ENCODE data around the gene GABPB2. TPM values are rescaled to one million over a fixed set of nuclear protein-coding genes. Genes with fewer than 3 reads are reported as not detected.

Gene GABPB2
- total and polyA plus RNA-seq, 8 donors, result 3.7 to 8.7 (median 5.4) TPM

DNA sequence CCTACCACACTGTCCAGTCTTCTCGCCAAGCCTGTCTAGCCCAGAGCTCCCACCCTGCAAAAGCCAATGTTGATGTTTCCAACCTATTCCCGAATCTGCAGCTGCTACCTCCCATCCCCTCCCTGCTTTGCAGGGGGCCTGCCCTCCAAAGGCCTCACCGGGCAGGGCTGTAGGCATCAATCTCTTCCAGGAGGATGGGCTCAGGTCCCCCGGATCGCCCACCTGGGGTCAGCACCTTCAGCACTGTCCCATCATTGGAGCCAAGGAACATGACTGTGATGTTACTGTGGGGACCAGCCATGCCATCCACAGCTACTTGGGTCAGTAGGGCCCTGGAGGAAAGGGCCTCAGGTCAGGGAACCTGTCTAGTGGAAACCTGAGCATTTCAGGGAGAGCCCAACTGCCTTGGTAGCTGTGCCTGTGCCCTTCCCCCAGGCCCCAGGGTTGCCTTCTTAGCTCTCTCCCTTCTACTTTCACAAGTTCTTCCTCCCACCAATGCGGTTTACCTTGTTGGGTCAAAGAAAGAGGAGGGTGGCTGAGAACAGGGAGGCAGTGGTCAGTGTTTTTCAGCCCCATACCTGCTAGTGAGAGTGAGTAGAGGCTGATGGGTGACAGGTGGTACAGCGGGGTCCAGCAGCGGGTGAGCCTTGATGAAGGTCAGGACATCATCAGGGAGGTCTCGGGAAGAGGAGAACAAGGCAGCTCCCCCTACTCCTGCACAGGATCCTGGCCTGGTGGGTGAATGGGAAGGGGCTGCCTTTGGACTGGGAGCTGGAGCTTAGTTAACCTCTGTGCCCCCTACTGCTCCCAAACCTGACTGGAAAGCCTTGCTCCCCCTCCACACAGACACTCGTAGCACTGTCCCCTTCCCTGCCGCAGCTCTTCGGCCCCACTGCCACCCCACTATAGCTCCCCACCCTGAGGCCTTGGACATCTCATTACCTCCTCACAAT is 65.1 kb downstream of the GABPB2 start:
- no peaks in the 10 kb centered on the region for H3K4me1 ChIP-seq
- WGBS, 2 donors, result 87 to 90% methylated on average over 12 of the region's 12 CpGs
- no peak overlapping the region for H3K27ac ChIP-seq
- no peak for FAIRE-seq
- no peak overlapping the region for H3K4me3 ChIP-seq
- ATAC-seq, result no peak
- H3K27me3 ChIP-seq, result peaks cover 0 to 8% (median 0%) of the 10 kb centered on the region in 4 donors
- no peaks in the 10 kb centered on the region for H3K9me3 ChIP-seq
- no peak for DNase-seq
- H3K36me3 ChIP-seq, result no peaks in the 10 kb centered on the region
- TF ChIP-seq, protein P1, sequence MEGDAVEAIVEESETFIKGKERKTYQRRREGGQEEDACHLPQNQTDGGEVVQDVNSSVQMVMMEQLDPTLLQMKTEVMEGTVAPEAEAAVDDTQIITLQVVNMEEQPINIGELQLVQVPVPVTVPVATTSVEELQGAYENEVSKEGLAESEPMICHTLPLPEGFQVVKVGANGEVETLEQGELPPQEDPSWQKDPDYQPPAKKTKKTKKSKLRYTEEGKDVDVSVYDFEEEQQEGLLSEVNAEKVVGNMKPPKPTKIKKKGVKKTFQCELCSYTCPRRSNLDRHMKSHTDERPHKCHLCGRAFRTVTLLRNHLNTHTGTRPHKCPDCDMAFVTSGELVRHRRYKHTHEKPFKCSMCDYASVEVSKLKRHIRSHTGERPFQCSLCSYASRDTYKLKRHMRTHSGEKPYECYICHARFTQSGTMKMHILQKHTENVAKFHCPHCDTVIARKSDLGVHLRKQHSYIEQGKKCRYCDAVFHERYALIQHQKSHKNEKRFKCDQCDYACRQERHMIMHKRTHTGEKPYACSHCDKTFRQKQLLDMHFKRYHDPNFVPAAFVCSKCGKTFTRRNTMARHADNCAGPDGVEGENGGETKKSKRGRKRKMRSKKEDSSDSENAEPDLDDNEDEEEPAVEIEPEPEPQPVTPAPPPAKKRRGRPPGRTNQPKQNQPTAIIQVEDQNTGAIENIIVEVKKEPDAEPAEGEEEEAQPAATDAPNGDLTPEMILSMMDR (IDR thresholded peaks at IDR 0.05), result no peak
- intact Hi-C loops (cut with DNase I), result no loop called here

DNA sequence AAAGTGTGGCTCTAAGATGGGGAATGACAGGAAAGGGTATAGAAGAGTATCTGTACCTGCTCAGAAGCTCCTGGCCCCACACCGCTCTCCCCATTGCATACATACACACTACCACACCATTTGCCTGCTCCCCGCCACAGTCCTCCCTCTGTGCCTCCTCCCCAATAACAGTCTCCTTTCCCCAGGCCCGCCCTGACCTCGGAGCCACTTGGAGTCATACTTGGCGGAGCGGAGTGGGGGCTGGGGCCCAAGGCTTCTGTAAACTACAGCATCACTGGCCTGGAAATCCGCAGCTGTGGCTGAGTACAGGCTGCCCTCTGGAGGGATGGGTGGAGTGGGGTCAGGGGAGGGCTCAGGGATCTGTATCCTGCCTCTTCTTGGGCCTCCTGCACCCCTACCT is 67.2 kb downstream of the GABPB2 start:
- Histone ChIP-seq H3K4me3 (no peak overlapping the region), H3K36me3 (no peaks in the 10 kb centered on the region), H3K27ac (no peak overlapping the region), H3K27me3 (no peaks in the 10 kb centered on the region), H3K9me3 (no peaks in the 10 kb centered on the region), H3K4me1 (no peaks in the 10 kb centered on the region)
- intact Hi-C loops (cut with DNase I), result no loop called here
- TF ChIP-seq, protein P1 (IDR thresholded peaks at IDR 0.05), result no peak
- DNase-seq (peak in 1 of 6 donors; percentile 65), FAIRE-seq (no peak), ATAC-seq (no peak)
- 94 to 97% methylated on average over 7 of the region's 7 CpGs for WGBS, 2 donors

DNA sequence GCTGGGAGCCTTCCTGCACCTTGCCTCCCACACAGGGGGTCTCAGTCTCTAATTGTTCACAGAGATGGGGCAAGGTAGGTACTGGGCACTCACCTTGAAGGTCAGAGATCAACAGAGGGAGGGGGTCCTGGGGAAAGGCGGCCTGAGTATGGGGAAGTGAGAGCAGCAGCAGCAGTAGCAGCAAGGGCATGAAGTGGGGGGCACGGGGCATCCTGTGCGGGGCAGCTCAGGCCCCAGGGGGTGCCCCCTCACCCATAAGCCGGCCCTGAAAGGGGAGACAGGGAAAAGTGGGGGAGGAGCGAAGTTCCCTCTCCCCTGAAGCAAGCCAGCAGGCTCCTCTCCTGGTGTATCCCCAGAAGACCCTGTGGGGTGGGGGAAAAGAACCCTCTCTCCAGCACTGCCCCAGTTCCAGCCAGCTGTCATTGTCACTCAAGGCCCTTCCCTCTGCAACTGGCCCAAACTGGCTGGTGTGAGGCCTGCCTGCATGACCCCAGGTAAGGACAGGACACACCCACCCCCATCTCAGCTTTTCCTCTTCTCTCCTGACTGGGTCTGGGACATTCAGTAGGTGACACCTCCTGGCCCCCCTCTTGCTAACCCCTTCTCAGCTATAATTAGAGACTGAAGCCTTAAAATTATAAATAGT is 72.0 kb downstream of the GABPB2 start:
- WGBS, 2 donors, result 74 to 78% methylated on average over 5 of the region's 5 CpGs
- H3K4me1 ChIP-seq, result peaks cover 0 to 6% (median 0%) of the 10 kb centered on the region in 3 donors

DNA sequence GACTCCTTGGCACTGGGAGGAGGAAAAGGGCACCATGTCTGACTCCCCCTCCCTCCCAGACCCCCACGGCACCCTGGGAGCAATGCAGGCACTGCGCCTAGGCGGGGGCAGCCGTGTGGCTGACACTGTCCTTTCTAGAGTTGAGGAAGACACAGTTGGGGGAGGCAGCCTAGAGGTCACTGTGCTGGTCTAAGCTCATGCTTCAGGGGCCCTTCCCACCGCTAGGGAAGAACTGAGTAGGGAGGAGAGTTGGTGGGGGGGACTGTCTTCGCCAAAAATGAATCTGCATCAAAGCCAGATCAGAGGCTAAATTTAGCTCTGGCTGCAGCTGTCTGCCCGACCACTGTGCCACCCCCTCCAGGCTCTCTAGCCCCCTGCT is 72.5 kb downstream of the GABPB2 start:
- ATAC-seq, result no peak
- intact Hi-C loops (cut with DNase I), result loop anchor here in 1 of 3 donors (5.0 kb wide), 1 partner anchor 51 kb away; no protein-coding TSS in a partner anchor
- Histone ChIP-seq H3K27ac (no peak overlapping the region), H3K4me1 (peaks cover 0 to 6% (median 0%) of the 10 kb centered on the region in 3 donors), H3K27me3 (no peaks in the 10 kb centered on the region), H3K36me3 (no peaks in the 10 kb centered on the region), H3K4me3 (no peak overlapping the region), H3K9me3 (no peaks in the 10 kb centered on the region)
- WGBS, 2 donors, result 78 to 86% methylated on average over 7 of the region's 7 CpGs
- FAIRE-seq, result no peak
- TF ChIP-seq, protein P1 (IDR thresholded peaks at IDR 0.05), result no peak
- DNase-seq, result no peak

More for the DNA sequence above, 72.0 kb downstream of the GABPB2 start:
- Histone ChIP-seq H3K9me3 (no peaks in the 10 kb centered on the region), H3K27ac (no peak overlapping the region), H3K4me3 (no peak overlapping the region), H3K36me3 (no peaks in the 10 kb centered on the region), H3K27me3 (no peaks in the 10 kb centered on the region)
- intact Hi-C loops (cut with DNase I), result loop anchor here in 1 of 3 donors (5.0 kb wide), 1 partner anchor 50 kb away; no protein-coding TSS in a partner anchor
- ATAC-seq (no peak), FAIRE-seq (no peak), DNase-seq (no peak)
- TF ChIP-seq, protein P1 (IDR thresholded peaks at IDR 0.05), result no peak
